ENCODE results near the gene PRMT1.

The PRMT1 gene

DNA sequence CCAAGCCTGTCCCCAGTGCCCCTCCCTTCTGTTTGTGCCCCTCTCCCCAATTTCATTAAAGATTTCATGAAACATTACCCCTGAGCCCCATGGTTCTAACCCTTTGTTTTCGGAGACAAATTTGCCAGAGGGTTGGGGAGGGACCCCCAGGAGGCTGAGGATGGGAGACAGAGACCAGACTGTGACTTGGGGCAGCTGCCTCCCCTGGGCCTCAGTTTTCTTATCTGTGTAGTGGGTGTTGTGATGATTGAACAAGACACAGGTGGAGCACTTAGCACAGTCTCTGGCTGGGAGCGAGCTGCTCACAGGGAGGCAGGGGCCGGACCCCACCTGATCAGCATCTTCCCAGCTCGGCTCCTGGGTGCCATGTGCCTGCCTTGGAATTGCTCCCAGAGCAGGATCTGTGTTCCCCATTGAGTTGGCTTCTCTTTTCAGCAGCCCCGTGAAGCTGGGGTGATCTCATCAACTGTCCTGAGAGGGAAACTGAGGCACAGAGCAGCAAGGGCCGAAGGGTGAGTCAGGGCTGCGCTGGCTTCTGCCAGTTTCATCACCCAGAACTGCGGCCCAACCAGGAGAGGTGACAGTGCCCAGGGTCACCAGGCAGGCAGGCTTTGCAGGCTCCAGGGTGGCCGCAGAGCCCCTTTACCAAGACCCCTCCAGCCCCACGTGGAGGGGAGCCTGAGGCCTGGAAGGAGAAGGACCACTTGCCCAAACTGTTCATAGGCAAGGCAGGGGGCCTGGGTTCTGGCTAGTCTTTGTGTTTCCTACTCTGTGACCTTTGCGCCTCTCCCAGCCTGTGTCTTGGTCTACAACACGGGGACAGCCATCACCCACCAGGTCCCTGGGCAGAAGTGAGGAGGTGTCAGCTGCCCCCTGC lies 18.3 kb upstream of the PRMT1 start:
- no peak for TF ChIP-seq CTCF (IDR thresholded peaks at IDR 0.05; ENCODE audit: insufficient read depth, low read length, missing control alignments)
- POLR2A ChIA-PET: interaction anchor here (0.7 to 2.1 kb wide), 3 partner anchors 14 to 19 kb away, joined by 3 to 6 read pairs (median 3); partner anchors contain the start of genes RRAS and SCAF1
- CTCF ChIA-PET: interaction anchor here (3.7 kb wide), 1 partner anchor 14 kb away, joined by 24 read pairs; no protein-coding TSS in a partner anchor
- no peak overlapping the region for H3K4me3 ChIP-seq (ENCODE audit: low read depth, low read length)
- DNase-seq (ENCODE audit: low read depth, low spot score): no peak

GRCh38 chr19:49660338-49660961 lies 16.6 kb upstream of the PRMT1 start:
- ChIA-PET CTCF (interaction anchor here (1.0 to 5.3 kb wide), 2 partner anchors 12 to 14 kb away, joined by 4 to 48 read pairs; no protein-coding TSS in a partner anchor), POLR2A (interaction anchor here (2.1 kb wide), 1 partner anchor 18 kb away, joined by 6 read pairs; the partner anchor contains the start of gene SCAF1)
- H3K4me3 ChIP-seq (ENCODE audit: low read depth, low read length): no peak overlapping the region
- no peak for DNase-seq (ENCODE audit: low read depth, low spot score)
- no peak for TF ChIP-seq CTCF (IDR thresholded peaks at IDR 0.05; ENCODE audit: insufficient read depth, low read length, missing control alignments)

DNA sequence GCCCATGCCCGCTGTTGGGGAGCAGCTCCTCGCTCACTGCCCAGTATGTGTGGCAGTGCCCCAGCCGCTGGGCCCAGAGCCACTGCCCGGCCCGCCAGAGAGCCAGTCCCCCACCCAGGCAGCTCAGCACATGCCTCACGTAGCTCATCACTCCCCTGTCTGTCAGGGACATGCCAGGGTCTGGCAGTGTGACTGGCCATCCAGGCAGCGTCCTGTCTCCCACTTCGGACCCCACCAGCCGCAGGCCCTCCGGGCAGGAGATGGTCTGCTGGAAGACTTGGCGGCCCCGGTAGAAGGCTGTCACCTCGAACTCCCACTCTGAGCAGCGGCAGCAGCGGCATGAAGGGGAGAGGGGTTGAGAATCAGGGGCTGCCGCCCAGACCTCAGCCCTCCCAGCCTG lies 15.1 kb upstream of the PRMT1 start:
- CTCF ChIA-PET: interaction anchor here (1.6 to 5.3 kb wide), 2 partner anchors 12 to 16 kb away, joined by 4 to 48 read pairs; no protein-coding TSS in a partner anchor
- no peak for DNase-seq (ENCODE audit: low read depth, low spot score)
- H3K4me3 ChIP-seq (ENCODE audit: low read depth, low read length): no peak overlapping the region
- no peak for TF ChIP-seq CTCF (IDR thresholded peaks at IDR 0.05; ENCODE audit: insufficient read depth, low read length, missing control alignments)
- POLR2A ChIA-PET: interaction anchor here (0.6 to 1.3 kb wide), 3 partner anchors 14 to 22 kb away, joined by 3 to 4 read pairs (median 4); partner anchors contain the start of gene RRAS

DNA sequence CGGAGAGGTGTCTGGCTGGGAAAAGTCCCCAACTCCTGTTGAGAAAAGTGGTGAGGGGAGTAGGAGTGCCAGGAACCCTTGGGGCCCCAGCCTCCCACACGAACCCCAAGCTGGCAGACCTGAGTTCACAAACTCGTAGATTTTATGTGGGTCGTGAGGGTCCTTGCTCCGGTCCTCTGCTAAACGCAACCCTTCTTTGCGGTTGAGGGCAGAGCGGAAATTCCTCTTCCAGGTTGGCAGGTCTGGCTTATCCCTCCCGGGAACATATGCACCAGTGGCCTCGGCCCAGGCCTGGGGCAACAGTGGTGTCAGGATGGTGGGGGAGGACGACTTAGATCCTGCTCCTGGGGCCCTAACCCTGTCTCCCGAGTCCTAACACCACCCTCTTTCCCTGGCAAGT lies 13.8 kb upstream of the PRMT1 start:
- POLR2A ChIA-PET: interaction anchor here (2.1 kb wide), 1 partner anchor 14 kb away, joined by 8 read pairs; no protein-coding TSS in a partner anchor
- no peak for DNase-seq (ENCODE audit: low read depth, low spot score)
- CTCF ChIA-PET: interaction anchor here (1.2 to 5.3 kb wide), 4 partner anchors 11 to 93 kb away, joined by 4 to 48 read pairs (median 6); no protein-coding TSS in a partner anchor
- no peak overlapping the region for H3K4me3 ChIP-seq (ENCODE audit: low read depth, low read length)
- TF ChIP-seq CTCF (IDR thresholded peaks at IDR 0.05; ENCODE audit: insufficient read depth, low read length, missing control alignments): no peak

- ChIA-PET POLR2A (interaction anchor here (0.6 to 2.1 kb wide), 8 partner anchors 9 to 74 kb away, joined by 3 to 17 read pairs (median 5); partner anchors contain the start of genes PRMT1 and SCAF1), CTCF (interaction anchor here (1.2 to 5.3 kb wide), 5 partner anchors 9 to 162 kb away, joined by 3 to 48 read pairs (median 6); no protein-coding TSS in a partner anchor)
- peak; percentile 26 for TF ChIP-seq CTCF (IDR thresholded peaks at IDR 0.05; ENCODE audit: insufficient read depth, low read length, missing control alignments)
- H3K4me3 ChIP-seq (ENCODE audit: low read depth, low read length): peak overlapping the region; percentile 96
- DNase-seq (ENCODE audit: low read depth, low spot score): no peak
Measured at GRCh38 chr19:49664171-49665035, 12.7 kb upstream of the PRMT1 start.

Measured in AG04449 (cell line).